ENCODE results near the gene DNAH1. TPM values are rescaled to one million over a fixed set of nuclear protein-coding genes. Genes with fewer than 3 reads are reported as not detected.

Gene DNAH1
- total RNA-seq, 1 experiment from 2014 or later, result 2.1 TPM

- no peak for DNase-seq (ENCODE audit: low read depth)
These were observed 41.3 kb downstream of the DNAH1 start for GRCh38 chr3:52357151-52358080.

GRCh38 chr3:52358362-52358940, 42.3 kb downstream of the DNAH1 start:
- DNase-seq (ENCODE audit: low read depth), result no peak

DNA sequence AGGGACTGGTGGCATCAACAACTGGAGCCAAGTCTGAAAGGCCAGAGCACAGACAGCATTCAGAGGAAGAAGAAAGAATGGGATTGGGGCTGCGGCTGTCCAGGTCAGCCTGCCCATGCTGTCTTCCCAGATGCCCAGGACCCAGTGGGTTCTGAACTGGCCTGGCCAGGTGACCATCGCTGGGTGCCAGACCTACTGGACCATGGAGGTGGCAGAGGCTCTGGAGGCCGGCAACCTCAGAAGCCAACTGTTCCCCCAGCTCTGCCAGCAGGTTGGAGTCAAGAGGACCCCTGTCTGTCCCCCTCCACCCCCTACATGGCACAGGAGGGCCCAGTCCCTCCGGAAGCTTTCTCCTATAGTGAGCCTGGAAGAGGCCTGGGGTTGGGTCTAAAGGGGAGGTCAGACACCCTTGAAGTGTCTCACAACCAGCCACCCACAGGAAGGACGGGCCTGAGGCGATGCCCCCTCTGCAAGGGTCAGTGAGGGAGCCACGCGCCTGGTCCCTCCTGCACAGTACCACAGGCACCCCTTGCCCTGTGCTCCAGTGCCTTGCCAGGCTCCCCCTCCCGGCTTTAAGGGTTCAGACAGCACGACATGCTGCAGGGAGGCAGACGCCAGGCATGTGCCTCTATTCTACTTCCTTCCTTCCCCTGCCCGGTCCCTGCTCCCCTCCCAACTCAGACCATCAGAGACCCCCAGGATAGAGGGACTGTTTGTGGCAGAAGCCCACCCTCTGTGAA, 43.2 kb downstream of the DNAH1 start:
- DNase-seq (ENCODE audit: low read depth), result no peak

- no peak for DNase-seq (ENCODE audit: low read depth)
These were observed 44.9 kb downstream of the DNAH1 start for GRCh38 chr3:52361011-52361410.

GRCh38 chr3:52361454-52361853, 45.3 kb downstream of the DNAH1 start:
- DNase-seq (ENCODE audit: low read depth), result no peak

DNA sequence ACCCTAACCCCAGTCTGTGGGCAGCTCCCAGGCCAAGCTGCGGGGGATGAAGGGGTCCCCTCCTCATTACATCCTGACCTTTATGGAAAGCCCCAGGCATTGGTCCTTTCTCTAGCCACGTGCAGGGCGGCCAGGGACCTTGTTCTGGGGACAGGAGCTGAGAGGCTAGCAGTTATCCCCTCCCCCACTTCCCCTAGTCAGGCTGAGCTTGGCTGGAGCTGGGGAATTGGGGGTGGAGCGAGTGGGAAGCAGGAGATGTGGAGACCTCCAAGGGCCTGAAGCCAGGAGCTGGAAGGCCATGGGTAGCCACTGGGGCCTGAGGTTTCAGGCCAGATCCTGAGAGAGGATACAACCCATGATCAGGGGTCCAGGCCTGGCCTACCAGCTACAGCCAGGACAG, 45.8 kb downstream of the DNAH1 start:
- DNase-seq (ENCODE audit: low read depth), result no peak

DNA sequence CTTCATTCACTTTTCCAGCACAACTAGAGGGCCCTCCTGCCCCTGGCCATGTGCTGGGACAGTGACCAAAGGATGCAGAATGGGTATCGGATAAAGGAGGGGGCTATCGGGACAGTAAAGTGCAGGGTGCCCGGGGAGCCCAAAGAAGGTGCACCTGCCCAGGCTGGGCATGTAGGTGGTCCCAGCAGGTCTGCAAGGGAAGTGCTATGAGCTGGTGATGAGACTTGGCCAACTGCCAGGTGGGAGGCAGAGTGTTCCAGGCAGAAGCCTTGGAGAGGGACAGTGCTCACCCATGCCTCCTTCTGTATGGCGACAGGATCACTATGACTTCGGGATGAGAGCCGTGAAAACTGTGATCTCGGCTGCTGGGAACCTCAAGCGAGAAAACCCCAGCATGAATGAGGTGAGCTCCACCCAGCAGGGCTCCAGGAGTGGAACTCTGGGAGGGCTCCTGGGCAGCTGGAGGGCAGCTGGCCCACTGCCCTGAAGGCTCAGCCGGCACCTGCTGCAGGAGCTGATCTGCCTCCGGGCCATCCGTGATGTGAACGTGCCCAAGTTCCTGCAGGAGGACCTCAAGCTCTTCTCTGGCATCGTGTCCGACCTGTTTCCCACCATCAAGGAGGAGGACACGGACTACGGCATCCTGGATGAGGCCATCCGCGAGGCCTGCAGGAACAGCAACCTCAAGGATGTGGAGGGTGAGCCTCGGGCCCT, 48.4 kb downstream of the DNAH1 start:
- no peak for DNase-seq (ENCODE audit: low read depth)

DNA sequence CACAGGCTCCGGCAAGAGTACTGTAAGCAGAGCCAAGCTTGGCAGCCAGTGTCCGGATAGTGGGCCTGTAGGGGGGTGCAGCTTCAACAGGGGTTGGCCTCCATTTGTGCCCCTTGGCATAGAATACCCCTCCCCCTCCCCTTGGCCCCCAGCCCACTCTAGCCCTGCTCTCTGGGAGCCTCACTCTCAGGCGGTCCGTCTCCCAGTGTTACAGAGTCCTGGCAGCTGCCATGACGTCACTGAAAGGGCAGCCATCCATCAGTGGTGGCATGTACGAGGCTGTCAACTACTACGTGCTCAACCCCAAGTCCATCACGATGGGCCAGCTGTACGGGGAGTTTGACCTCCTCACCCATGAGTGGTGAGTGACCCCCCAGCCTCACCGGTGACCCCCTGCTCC, 50.4 kb downstream of the DNAH1 start:
- no peak for DNase-seq (ENCODE audit: low read depth)

DNA sequence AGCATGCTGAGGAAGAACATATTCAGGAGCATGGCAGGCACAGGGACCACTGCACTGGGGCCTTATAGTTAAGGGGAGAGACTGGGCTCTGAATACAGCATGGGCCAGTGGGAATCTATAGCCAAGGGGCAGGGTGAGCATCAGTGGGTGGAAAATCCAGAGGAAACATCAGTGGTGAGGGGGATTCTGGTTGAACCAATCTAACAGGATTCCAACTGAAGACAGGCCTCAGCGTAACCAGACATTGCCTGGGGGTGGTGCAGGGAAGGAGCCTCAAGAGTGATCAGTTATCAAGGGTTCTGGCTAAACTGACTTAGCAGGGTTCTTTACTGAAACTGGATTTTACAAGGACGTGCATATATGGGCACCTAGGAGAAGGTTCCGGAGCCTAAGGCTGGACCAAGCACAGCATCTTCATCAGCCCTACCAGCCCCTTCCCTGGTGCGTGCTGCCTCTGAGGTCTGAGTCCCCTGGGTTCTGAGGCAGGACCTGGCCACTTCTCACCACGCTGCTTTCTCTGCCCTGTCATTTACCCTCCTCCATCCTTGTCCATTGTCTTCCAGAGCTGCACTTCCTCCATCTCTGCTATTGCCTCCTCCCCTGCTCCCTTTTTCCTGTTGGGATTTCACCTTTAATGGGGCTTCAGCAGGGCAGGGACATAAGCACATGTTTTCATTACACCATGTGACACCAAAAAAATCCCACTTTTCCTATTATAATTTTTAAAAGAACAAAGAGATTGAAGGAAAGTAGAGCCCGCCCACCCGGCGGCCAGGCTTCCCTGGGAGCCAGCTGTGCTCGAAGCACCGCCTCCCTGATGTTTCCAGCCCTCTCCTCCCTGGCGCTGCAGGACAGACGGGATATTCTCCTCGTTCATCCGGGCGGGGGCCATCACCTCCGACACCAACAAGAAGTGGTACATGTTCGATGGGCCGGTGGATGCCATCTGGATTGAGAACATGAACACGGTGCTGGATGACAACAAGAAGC, 52.1 kb downstream of the DNAH1 start:
- no peak for DNase-seq (ENCODE audit: low read depth)

DNA sequence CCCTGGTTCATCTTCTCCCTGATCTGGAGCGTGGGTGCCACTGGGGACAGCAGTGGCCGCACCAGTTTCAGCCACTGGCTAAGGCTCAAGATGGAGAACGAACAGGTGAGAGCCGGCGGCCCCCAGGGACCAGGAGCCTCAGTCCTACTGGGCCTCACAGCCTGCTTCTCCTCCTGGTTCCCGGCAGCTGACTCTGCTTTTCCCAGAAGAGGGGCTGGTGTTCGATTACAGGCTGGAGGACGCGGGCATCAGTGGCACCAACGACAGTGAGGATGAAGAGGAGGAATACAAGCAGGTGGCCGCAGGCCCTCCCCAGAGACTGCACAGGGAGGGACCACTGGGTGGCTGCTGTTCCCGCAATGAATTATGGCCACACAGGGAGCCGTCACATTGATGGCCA, 54.4 kb downstream of the DNAH1 start:
- DNase-seq (ENCODE audit: low read depth), result no peak

DNA sequence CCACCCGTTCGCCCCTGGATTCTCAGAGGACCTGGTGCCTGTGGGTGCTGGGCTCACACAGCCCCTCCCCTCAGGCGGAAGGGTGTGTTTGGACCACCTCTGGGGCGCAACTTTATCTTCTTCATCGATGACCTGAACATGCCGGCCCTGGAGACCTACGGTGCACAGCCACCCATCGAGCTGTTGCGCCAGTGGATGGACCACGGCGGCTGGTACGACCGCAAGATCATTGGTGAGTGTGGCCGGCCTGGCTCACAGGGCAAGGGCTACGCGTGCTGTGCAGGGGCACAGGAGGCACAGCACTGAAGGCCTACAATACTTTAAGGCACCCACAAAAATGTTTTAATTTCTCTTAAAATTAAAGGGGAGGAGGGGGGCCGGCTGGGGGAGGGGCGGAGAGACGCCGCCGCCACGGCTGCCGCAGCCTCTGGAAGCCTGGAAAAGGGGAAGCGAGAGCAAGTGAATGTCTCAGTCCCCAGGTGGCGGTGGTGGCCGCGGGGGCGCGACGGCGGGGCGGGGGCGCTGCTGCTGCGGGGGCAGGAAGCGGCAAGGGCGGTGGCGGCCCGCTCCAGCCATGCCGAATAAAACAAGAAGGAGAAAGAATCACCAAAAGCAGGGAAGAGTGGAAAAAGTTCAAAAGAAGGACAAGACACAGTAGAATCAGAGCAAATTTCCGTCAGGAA, 56.8 kb downstream of the DNAH1 start:
- no peak for DNase-seq (ENCODE audit: low read depth)

DNA sequence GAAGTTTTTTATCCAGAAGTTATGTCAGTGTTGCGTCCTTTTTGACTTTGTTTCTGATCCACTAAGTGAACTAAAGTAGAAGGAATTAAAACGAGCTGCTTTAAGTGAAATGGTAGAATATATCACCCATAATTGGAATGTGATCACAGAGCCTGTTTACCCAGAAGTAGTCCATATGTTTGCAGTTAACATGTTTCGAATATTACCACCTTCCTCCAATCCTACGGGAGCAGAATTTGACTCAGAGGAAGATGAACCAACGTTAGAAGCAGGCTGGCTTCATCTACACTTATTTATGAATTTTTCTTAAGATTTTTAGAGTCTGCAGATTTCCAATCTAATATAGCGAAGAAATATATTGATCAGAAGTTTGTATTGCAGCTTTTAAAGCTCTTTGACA, 57.6 kb downstream of the DNAH1 start:
- DNase-seq (ENCODE audit: low read depth), result no peak

DNA sequence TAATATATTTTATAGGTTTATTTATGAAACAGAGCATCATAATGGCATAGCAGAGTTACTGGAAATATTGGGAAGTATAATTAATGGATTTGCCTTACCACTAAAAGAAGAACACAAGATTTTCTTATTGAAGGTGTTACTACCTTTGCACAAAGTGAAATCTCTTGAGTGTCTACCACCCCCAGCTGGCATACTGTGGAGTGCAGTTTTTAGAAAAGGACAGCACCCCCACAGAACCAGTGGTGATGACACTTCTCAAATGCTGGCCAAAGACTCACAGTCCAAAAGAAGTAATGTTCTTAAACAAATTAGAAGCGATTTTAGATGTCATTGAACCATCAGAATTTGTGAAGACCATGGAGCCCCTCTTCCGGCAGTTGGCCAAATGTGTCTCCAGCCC, 58.1 kb downstream of the DNAH1 start:
- no peak for DNase-seq (ENCODE audit: low read depth)

GRCh38 chr3:52379610-52380009, 63.5 kb downstream of the DNAH1 start:
- DNase-seq (ENCODE audit: low read depth), result no peak

DNA sequence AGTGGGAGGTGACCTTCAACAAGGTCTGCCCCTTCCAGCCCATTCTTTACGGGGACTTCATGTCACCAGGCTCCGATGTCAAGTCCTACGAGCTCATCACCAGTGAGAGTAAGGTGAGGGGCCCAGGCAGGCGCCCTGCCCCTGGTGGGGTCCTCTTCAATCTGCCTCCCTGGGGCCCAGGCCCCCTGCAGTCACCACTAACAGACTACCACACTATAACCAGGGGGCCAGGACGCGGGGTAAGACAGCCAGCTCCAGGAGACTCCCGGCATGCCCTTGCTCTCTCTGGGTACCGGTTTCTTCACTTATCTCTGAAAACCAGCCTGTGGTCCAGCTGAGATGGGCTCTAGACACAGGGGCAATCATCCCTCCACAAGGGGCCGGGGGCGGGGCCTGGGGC, 63.9 kb downstream of the DNAH1 start:
- DNase-seq (ENCODE audit: low read depth), result no peak

DNA sequence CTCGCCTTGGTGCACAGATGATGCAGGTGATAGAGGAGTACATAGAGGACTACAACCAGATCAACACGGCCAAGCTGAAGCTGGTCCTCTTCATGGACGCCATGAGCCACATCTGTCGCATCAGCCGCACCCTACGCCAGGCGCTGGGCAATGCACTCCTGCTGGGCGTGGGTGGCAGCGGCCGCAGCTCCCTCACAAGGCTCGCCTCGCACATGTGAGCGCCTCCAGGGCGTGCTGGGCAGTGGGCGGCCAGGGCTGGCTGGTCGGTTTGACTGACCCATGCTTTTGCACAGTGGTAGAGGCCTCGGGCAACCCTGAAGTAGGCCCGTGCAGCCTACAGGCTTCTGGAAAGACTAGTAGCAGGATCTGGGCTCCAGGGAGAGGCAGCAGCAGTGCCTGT, 65.5 kb downstream of the DNAH1 start:
- no peak for DNase-seq (ENCODE audit: low read depth)

- DNase-seq (ENCODE audit: low read depth), result no peak
These were observed 67.3 kb downstream of the DNAH1 start for GRCh38 chr3:52383446-52383845.

DNA sequence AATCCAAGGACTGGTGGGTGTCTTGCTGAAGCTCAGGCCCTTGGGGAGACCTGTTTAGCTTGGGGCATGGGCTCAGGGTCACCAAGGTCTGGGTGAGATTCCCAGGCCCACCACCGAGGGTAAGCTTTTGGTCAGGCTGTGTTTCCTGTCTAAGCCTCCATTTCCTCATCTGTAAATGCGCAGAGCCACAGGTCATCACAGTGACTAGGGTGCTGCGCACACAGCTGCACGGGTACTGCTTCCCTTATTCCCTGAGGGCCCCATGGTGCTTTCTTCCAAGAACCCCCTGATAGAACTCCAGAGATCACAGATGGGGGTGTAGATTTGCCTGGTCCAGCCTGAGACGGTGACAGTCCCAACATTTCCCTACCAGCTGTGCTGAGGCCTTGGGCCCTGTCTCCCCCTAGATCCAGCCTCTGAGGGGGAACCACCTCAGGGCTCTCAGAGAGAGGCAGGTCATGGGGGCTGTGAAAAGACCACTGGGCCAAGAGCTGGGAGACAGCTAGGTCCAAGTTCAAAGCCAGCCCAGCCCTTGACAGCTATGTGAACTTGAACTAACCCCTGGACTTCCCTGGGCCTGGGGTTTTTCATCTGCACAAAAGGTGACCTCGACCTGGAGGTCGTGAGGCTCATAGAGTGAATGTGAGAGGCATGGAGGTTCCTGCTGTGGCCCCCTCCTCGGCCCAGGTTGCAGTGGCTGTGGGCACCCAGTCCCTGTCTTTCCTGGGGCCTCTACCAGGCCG, 68.1 kb downstream of the DNAH1 start:
- DNase-seq (ENCODE audit: low read depth), result no peak

DNA sequence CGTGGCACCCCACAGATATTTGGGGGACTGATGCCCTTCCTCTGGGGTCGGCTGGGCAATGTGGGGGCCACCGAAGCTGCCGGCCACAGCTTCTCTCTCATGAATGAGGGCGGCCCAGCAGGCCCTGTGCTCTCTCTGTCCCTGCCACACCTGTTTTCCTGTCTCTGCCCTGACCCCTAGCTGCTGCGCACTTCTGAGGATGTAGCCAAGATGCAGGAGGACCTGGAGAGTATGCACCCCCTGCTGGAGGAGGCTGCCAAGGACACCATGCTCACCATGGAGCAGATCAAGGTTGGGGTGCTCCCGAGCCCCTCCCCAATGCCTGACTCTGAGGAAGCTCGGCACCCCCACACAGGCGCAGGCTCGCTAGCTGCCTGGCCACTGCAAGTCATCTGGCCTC, 69.0 kb downstream of the DNAH1 start:
- peak; percentile 49 for DNase-seq (ENCODE audit: low read depth)
